Stimulated activated CD8-positive, alpha-beta memory T cell treated with anti-CD3 and anti-CD28 coated beads, Interleukin-15, amount 100 ng/mL, for 48 hours (primary cell): ENCODE results near the gene GNL3.

Experiments
- DNase-seq, 2 donors: peaks; one replicate each; pipeline ENCODE4 v3.0.0-alpha.2; 2020; ENCODE audit warnings: low read depth in 2 of 2

GNL3 gene

DNA sequence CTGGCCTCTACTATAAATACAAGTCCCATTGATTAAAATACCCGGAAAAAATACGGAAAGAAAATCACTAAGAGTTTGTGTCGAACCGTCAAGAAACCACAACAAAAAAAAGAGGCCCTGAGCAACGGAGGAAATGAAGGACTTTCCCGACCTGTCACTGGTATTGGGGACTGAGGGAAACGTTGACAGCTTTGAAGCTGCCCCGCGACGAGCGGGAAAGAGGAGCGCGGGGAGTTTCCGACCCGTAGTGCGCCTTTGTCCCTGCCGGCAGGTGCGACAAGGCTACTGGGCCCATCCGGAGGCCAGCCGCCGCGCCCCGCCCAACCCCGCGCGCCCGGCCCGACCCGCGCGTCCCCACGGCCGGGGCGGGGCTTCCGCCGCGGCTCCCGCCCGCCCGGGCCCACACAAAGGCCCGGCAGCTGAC, 535 bp upstream of the GNL3 start:
- DNase-seq = peak; percentile 81 to 82

DNA sequence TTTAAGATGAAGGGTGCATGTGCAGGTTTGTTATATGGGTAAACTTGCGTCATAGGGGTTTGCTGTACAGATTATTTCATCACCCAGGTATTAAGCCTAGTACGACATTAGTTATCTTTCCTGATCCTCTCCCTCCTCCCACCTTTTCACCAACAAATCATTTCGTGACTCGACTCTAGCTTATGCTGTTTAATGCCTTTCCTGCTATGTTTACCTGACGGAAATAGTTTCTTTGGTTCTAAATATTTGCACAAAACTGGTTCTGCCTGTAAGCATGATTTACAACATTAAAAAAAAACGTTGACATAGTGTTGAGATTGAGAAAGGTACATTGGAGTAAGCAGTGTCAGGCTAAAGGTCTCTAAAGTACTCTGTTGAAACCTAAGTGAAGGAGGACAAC, 2.4 kb downstream of the GNL3 start:
- no peak for DNase-seq

DNA sequence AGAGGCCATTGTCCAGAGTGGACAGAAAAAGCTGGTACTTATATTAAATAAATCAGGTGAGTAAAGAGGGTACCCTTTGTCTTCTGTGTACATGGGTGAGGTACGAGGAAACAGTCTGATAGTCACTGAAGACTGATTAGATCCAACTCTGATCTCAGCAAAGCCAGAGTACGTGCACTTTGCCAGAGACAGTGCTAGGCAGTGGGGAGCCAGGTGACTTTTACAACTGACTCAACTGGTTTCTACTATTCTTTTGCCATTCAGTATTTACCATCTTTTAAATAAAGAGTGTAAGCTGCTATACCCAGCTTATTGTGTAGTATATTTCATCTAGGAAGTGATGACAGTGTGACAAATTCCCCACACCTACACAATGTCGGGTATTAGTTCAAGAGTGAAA, 3.3 kb downstream of the GNL3 start:
- DNase-seq = no peak

DNA sequence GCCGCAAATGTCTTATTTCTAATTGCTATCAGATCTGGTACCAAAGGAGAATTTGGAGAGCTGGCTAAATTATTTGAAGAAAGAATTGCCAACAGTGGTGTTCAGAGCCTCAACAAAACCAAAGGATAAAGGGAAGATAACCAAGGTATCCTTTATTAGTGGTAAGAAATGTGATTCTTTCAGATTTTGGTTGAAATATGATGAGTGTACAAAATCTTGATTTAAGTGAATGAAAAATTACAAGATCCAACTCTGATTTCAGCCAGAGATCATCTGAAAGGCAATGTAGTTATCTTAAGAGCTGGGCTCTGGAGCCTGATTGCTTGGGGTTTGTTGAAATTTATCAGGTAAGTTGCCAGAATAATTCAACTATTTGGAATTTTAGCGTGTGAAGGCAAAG, 4.7 kb downstream of the GNL3 start:
- DNase-seq = no peak

DNA sequence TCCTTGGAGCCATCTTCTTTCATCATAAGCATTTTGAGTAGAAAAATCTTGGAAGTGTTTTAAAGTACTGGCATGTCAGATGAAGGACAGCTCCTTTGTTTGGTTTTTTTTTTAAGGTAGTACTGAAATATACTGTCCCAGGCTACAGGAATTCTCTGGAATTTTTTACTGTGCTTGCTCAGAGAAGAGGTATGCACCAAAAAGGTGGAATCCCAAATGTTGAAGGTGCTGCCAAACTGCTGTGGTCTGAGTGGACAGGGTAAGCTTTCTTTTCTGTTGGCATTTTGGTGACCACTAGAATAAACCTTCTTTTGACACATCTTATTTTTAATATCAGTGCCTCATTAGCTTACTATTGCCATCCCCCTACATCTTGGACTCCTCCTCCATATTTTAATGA, 7.2 kb downstream of the GNL3 start:
- DNase-seq = no peak

DNA sequence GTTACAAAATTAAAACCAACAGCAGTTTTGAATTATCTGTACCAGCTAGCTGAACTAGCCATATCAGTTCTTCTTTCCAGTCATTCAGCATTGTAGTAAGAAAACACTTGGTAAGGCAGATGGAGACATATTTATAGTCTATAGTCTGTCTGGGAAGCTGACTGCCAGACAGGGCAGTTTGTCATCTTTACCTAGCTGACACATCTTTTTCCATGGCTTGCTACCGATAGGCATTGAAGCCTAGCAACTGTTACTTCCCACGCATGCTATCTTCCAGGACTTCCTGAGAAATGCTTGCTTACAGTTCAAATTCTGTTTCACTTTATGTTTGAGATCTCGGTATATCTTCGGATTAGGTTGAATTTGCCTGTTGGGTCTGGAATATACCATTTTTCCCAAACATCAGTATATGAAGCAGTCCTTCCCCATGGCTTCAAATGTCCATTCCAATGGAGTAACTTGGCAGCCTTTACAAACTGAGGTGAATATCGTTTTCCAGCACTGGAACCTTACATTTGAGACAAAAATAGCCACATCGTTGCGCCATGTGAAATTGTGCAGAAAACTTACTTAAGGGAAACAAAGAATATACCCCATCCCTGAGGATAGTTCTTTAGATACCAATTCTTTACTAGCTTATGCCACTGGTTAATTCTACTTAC, 8.8 kb downstream of the GNL3 start:
- no peak for DNase-seq

DNA sequence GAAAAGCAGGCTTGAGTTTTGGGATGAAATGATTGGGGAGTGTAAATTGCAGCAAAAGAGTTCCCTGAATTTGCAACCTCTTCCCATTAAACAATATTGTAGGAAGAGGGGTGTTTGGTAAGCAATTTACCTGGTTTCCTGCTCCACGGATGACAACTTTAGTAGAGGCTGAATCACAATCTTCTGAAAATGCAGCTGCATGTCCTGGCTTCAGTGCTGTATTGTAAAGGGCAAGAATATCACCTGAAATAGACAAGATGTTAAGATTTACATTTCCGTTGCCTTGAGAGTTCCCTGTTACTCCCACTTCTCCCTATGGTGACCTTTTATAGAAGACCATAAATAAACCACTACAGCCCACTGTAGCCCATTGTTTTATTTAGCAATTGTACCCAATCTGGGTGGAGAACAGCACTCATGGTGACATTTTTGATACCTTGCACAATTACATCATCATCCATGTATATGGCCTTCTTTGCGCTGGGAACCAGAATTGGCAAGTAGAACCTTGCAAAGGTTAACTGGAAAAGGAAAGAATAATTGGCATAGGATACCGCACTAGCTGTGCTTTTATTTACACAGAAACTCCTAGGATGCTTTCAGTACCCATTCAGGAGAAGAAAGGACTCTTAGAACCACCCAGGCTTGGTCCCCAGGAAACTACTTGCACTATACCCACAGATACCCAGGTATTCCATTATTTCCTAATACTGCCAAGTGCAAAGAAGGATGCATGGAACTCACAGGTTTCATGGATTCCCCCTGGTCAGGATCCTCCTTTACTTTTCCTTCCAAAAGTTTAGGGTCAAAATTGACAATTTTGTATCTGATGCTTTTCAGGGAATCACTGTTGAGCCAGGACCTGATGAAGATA, 10.2 kb downstream of the GNL3 start:
- DNase-seq = no peak

DNA sequence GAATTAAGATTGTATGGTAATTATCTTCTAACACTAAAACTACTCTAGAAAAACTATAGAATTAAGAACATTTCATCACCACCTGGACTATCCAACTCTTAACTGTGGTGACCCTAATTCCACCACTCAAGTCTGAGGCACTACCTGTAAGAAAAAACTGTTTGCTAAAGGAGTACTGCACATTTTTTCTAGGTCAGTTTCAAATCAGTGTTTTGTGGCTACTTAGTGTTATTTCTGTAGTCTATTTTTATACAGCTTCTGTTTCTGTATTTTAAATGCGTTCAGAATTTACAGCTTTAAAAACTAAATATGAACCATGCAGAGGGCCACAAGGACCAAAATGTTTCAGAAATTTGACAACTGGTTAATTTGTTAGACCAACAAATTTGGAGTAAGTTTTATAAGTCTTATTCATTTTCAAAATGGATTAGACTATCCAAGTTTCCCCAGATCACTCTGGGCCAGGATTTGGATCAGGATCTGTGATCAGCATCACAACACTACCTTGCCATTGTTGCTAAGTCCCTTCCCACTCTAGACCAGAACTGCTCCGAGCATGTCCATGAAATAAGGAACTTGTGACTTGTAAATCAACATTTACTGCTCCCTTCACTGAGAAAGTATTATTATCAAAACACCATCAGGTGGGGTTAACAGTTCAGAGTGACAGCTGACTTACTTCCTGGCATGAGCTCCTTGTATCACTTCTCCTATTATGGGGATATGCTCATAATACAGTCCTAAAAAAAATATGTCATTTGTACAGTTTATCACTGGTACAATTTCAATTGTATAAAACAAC, 11.2 kb downstream of the GNL3 start:
- DNase-seq = no peak

DNA sequence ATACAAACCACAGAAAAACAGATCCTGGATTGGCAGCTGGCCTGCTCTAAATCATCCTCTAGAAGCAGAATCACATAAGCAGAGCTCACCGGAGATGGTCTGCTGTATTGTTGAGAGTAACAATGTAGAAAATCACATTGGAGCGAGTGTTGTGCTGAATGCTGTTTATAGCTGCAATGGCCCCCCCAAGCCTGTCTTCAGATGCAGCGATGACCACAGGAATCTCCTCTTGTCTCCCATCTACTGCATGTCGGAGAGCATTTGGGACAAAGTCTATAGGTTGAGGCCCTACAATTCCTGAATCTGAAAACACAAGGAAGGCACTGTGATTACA, 11.8 kb downstream of the GNL3 start:
- DNase-seq = no peak

DNA sequence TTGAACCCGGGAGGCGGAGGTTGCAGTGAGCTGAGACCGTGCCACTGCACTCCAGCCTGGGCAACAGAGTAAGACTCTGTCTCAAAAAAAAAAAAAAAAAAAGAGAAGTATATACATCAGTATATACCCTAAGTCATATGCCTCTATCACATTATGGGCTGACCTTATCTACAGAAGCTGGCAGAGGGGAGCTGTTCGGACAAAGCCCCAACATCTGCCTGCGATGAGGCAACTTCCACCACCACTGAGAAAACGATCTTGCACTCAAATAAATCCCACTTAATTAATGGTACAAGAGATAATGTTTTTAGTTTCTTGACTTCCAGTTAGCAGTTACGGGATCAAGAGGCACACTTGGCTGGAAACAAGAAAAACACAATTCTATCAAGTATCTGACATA, 17.5 kb downstream of the GNL3 start:
- no peak for DNase-seq

DNA sequence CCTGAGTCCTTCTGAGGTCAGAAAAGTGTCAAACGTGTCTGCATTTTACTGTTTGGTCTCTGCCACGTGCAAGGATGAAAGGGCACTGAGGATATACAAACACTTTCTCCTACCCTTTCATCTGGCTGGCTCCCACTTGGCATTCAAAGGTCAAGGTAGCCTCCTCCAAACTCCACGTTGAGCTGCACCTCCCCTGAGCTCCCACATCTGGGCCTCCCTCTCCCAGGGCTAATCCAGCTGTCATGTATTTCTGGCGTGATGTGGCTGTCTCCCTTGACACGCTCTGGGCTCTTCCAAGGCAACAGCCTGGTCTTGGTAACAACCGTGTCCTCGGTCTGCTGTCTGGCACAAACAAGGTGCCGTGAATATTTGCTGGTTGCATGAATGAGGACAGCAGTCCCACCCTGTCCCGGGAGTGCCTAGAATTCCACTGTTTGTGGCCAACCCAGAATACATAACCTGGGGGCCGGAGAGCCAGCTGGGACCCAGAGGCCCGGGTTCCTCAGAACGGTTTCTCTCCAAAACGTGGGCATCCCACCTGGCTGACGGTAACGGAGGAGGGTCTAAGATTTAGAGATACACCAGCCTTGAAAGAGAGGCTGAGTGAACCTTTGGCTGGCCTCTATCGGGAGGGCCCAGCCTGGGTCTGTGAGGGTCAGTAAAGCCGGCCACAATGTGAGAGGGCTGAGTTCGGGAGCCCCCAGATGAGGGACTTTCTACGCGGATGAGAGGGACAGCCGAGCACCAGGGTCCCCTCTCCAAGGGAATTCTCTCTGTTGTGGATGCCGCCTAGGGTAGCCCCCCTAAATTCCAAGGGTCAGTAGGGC, 19.0 kb downstream of the GNL3 start:
- no peak for DNase-seq

DNA sequence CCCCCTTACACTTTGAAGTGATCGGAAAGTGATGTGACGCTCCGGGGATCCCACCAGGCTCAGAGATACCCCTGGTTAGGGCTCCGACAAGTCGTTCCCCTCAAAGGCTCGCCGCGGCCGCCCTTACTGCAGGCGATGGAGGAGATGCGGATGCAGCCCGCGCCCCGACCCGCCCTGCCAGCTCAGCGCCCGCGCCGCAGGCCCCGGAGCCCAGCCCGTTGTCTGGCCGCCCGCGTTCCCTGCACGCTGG, 19.5 kb downstream of the GNL3 start:
- DNase-seq = no peak

DNA sequence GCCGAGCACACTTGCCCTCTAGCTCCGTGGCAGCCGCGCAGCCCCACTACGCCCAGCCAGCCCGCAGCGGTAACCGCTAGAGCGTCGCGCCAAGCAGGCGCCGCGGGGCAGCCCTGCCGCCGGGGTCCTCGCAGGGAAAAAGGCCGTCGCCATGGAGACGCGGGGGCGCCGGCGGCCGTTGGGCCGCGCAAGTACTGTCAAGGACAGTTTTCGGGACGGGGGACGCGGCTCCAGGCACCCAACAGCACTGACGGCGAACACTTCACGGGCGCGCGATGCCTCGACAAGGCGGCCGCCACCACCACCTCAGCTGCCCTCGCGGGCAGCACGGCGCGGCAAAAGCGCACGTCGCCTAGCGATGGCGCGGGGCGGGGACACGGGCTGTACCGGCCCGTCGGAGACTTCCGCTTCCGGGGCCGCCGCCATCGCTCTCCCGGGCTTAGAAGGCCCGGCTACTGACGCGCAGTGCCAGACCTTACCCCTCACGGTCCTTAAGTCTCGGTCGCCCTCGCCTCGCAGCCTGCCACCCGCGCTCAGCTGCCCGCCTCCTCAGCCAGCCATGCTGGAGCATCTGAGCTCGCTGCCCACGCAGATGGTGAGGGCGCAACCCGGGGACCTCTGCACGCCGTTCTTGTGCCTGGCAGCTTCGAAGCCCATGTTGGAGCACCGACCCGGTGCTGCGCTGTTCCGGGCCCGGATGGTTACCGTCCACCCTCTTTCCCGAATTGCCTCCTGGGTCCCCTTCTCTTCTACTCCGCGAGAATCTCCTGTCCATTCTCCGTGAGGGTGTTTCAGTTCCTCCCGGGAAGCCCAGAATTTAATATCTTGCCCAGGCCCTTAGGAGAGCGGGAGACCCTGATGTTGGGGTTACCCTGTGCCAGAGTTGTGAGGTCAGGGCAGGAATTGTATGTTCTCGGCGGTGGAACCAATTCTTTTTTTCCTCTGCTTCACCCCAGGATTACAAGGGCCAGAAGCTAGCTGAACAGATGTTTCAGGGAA, 20.2 kb downstream of the GNL3 start, which contains the start of the genes GLT8D1 and SPCS1:
Gene GLT8D1 (minus strand): TSS at position 104 of the 999 bp plus-strand sequence. CDS start 5,331 bp downstream, outside the sequence.
Gene SPCS1 (plus strand): TSS at position 419 of the 999 bp plus-strand sequence. CDS start 141 bp downstream, at position 560.
- DNase-seq = peak; percentile 78 to 79

DNA sequence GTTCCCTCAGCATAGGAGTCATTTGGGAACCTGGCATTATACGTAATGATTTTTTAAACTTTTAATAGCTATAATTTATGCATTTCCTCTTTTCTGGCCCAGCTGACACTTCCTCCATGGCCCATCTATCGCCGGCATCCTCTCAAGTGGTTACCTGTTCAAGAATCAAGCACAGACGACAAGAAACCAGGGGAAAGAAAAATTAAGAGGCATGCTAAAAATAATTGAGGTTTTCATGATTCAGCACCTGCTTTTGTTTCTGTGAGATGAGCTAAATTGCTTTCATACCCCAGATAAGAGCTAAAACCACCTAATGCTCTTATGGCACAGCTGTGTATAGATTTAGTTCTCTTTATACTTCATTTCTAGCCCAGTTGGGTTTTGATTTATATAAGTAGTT, 21.8 kb downstream of the GNL3 start:
- no peak for DNase-seq

DNA sequence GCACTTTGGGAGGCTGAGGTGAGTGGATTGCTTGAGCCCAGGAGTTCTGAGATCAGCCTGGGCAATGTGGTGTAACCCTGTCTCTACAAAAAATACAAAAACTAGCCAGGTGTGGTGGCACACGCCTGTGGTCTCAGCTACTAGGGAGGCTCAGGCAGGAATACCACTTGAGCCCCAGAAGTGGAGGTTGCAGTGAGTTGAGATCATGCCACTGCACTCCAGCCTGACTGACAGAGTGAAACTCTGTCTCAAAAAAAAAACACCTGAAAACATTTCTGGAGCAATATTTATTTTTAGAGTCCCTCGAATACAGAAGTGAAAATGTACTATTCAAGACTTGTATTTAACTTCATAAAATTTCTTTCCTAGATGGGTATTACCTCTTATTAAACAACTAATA, 24.7 kb downstream of the GNL3 start:
- DNase-seq = no peak

DNA sequence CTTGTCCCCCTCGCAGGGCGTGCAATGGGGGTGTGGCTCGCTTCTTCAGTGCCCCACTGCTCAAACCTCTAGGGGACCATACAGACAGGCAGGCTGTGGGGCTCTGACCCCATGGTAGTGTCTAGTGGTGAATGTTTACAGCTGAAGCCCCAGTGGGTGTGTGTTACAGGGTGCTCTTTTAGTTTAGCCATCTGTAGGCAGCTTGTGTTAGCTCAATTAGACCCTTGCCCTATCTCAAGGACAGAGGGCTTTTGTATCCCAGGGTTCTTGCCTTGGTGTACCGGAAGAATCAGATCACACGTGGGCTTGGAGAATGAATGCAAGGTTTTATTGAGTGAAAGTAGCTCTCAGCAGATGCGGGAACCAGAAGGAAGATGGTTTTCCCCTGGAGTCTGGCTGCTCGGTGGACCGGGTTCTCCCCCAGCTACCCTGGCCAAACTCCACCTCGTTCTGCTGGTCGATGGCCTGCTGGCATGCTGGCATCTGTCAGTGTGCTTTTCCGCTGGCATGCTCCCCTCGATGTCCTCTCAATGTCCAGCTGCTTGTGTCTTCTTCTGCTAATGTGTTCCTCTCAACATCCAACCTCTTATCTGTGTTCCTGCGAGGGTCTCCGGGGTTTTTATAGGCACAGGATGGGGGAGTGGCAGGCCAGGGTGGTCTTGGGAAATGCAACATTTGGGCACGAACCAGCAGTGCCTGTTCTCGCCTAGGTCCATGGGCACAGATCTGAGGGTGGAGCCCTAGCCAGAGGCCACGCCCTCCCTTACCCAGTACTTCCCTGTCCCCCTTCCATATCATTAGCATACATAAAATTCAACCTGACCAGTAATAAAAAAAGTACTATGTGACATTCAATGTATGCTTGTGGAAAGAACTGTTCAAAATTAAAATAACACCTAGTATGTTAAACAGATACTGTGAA, 26.7 kb downstream of the GNL3 start:
- no peak for DNase-seq

DNA sequence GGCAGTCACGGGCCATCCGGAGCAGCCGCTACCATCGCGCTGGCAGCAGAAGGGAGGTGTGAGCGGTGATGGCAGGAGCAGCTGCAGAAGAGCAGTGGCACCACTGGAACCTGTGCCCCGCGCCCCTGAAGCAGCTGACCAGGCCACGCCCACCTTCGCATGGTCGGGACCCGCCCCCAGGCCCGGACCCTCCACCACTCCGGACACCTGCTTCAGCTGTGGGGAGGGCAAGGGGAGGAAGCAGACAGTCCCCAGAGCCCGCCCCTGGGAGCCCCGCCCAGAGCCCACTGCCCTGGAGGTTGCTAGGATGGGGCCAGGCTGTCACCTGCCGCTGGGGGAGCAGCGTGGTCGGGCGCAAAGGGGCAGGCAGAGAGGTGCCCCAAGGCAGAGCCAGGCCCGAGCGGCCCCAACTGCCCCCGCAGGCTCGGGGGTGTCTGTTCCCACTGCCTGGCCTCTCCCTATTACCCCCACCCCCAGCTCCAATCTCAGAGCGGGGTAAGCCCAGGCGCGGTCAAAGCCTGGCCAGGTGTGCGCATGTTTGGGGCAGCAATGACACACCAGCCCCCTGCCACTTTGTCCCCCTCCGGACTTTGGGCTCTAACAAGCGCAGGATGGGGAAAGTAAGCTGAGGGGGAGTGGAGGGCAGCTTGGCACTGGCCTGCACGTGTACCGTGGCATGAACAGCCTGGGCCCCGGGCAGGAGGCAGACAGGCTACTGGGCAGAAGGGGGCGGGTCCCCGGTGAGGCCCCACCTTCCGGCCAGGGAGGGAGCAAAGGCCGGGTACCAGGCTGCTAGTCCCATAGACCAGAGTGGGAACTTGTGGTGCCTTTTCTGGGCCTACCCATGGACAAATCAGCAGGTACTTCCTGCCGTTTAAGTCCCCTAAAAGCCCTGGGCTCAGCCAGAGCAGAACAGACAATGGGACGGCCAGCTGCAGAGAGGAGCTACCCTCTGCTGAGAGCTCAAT, 28.8 kb downstream of the GNL3 start:
- no peak for DNase-seq

DNA sequence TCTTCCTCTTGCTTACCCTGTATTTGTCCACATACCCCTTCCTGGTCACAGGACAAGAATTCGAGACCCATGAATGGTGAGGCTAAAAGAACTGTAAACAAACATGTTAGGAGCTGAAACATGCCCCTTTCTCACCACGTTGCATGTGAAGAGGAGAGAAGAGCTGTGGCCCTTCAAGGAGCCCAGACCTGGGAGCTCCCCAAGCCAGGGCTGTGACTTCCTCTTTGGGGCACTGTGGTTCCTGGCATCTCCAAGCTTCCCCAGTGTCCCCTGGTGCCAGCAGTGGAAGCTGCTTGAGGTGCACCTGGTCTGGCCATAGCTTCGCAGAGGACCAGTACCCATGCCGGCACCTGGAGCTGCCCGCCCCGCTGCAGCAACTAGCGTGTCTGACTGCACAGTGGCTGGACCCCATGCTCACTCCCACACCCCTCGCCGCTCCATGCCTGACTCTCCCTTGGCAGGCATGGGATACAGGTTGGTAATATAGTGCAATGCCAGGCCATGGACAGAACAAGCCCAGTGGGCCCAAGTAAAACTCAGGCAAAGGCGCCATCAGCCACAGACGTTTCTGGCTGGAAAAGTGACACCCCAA, 30.0 kb downstream of the GNL3 start:
- no peak for DNase-seq
